GM12892 (cell line): ENCODE results near the gene FAM228B.

Experiments
- POLR2A ChIP-seq: IDR thresholded peaks from 2 replicates; pipeline ENCODE4 v1.6.1; 2011; ENCODE audit warnings: low read depth, low read length, control low read depth
- TAF1 ChIP-seq: IDR thresholded peaks from 2 replicates; pipeline ENCODE4 v1.6.1; 2011; ENCODE audit warnings: low read depth, mild to moderate bottlenecking, control low read depth, low read length, borderline replicate concordance

DNA sequence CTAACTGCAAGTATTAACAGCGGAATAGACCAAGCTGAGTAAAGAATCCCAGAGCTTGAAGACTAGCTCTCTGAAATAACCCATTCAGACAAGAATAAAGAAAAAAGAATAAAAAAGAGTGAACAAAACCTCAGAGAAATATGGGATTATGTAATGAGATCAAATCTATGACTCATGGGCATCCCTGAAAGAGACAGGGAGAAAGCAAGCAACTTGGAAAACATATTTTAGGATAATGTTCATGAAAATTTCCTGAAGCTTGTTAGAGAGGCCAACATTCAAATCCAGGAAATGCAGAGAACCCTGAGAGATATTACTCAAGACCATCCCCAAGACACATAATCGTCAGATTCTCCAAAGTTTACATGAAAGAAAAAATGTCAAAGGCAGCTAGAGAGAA is 17.5 kb upstream of the FAM228B start:
- no peak for TF ChIP-seq POLR2A
- no peak for TF ChIP-seq TAF1
